SHP77 (cell line): Measurements from ENCODE around the gene SUCLG1.

Source experiments
- DNase-seq, 2 experiments: peaks; one replicate each; lab custom pipeline; 2025; lab: John Stamatoyannopoulos, UW

SUCLG1 gene

DNA sequence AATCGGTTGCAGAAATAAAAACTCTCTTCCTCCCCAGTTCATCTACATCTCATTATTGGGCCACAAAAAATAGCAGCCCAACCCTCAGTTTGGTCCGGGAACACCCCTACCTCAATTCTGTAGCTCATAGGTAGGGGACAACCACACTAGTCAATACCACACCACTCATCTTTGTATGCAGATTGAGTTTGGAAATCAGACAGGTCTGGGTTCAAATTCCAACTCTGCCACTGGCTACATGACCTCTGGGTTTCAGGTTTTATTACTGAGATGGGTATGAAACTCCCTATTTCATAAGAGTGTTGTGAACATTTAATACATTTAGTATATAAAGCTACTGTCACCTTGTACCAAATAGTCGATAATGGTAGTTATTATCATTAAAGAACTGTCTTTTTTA is 2.2 kb upstream of the SUCLG1 start:
- DNase-seq = no peak

DNA sequence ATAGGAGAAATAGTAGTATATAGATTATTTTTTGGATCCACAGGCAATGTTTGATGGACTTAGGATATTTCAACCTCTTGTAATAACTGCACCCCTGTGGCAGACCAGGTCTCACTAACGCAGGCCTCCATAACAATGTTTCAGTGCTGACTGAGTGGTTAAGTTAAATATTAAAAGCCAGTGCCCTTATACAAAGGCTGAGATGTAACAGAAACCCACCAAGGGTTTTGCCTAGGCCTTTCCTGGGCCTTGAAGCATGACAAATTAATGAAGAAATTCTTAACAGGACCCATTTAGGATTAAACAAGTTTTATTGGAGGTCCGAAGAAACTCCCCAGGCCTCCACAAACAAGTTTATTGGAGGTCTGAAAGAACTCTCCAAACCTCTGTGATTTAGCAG is 1.6 kb upstream of the SUCLG1 start:
- no peak for DNase-seq

DNA sequence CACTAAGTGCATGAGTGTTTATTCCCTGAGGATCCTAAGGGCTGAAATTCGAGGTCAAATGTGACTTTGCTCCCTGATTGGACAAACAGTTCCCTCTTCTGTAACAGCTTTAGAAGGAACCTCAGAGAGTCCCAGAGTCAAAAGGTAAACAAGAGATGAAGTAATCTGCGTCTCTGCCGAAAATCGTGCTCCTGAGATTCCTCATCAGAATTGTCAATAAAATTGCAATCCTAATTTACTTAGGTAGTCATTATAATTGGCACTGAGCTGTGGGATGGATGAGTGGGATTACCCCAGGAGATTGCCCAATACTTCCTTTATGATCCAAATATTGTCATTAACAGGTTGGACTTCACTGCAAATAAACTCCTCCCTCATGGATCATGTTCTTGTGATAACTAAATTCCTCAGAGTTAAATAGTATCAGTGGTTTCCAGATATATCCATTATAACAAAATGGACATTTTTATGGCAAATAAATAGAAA is 907 bp upstream of the SUCLG1 start:
- no peak for DNase-seq

DNA sequence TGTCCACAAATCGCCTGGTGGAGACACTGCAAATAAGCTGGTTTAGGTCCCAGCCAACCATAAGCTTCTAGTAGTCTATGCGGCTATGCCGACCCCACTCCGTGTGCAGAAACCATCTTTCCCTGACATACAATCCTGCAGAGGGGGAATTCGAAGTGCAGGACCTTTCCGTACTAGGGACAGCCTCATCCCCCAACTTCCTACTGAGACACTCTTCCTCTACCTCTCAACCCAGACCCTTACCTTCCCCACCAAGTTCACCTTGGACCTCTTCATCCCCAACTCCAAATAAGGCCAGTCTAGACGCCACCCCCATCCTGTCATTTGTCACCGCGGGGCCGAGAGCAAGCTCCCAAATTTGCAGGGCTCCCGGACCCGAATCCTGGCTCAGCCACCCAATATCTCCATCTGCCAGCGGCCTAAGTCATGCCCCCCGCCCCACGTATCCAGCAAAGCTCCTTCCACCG is 496 bp downstream of the SUCLG1 start:
- DNase-seq = no peak

DNA sequence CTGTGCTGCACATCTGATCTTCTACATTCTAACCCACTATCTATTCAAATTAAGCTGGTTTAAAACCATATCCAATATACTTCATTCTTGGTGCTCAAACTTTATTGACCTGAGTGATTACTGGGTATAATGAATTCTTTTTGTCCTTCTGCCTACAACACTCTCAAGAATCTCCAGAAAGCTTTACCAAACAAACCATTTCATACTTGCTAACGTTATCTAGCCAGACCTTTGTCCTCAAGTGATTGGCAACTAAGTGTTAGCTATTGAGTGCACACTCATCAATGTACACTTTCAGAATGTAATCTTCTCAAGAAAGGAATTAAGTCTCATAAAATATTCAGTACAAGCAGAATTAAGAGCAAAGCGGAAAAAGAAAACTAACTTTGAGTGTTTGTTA is 1.4 kb downstream of the SUCLG1 start:
- no peak for DNase-seq

DNA sequence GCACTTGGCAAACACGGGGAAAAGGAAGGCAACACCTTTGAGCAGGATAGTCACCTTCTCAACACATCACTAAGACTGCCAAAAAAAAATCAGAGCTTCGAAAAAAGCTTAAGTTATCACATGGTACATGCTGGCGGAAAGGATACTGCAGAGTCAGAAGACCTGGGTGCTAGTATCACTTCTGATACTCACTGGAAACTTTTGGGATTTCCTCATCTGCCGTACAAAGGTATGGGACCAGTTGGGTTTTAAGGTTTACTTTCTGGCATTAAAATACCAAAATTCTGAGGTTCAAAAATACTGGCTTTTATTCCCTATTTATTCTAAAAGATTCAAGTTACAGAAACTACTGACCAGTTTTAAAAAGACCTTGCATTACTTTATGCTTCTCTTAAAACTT is 2.9 kb downstream of the SUCLG1 start:
- no peak for DNase-seq

DNA sequence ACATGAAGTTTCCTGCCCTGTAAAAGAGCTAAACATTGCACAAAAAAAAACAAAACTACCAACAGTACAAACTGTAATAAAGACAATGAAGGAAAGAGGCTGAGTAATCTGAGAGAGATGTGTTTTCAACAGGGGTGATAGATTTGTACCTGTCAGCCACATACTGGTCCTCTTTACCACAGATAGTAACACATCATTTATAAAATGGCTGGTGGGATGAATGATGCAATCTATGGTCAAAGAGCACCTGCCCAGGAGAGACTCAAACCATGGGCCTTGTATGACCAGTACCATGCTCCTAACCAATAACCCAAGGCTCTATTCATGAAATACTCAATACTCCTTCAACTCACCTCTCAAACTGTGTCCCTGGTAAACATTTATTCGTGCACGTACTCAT is 4.5 kb downstream of the SUCLG1 start:
- no peak for DNase-seq

DNA sequence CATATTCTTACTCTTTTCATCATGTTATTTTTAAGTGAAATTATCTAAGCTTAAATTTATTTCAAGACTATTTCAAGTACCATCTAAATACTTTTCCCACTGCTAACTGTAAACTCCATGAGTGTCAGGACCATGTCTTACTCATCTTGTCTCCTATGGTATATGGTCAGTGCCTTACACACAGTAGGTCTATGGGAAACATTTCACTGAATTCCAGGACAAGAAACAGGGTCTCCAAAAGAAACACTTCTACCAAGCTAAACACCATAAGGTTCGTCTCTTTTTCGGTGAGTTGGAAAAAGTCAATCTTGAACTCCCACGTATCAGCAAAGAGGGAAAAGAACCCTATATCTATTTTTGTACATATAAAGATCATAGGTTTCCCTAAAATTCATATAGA is 6.5 kb downstream of the SUCLG1 start:
- DNase-seq = no peak

DNA sequence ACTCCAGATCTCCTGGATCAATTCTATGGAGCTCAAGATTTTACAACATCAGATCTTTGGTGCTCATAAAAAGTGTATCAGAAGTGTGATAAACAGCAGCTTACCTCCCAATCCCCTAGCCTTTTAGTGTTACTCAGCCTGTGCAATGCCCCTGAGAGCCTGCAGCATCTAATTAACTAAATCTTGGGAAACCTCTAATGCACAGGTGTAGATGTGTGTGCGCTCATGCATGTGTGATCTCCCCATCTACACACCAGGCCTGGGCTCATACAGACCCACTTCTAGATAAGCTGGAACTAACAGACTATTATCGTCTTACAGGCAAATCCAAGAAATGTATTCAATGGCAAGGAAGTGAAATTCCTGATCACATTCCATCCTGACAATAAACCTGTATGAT is 7.5 kb downstream of the SUCLG1 start:
- DNase-seq = no peak

DNA sequence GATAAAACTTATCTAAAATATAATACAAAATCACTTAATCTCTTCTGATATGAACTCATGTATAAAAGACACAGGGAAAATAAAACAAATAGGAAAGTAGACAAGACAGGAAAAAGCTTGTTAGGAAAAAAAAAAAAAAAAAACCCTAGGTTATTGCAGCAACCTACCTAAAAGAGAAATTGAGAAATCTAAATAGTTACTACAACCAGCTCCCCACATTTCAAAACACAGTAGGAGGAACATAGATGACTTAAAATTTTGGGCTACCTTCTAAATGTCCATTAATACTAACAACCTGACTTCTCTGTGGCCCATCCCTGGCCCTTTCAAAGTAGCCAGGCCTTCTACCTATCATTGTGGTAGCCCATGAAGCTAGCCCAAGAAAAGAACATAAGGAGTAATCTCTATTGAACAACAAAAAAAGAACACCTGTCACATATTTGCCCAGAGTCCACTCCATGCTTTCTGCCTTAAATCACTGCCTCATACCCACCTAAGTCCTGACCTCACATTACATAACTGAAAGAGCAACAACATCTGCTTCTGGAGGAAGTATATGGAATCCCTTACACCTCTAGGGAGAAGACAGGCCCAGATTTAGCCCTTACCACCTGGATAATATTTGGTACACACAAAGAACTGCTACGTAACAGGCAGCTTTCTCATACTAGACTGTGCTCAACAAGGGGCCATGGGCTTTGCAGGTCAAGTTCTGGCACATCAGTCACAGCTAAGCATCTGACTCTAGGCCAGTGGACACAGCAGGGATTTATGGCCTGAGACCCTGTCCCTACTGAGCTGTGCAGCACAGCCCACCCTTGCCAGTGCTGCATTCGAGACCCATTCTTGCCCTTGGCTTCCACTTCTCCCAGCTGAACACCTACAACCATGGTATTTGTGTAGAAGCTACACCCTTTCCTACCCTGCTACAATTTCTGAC is 8.5 kb downstream of the SUCLG1 start:
- no peak for DNase-seq

DNA sequence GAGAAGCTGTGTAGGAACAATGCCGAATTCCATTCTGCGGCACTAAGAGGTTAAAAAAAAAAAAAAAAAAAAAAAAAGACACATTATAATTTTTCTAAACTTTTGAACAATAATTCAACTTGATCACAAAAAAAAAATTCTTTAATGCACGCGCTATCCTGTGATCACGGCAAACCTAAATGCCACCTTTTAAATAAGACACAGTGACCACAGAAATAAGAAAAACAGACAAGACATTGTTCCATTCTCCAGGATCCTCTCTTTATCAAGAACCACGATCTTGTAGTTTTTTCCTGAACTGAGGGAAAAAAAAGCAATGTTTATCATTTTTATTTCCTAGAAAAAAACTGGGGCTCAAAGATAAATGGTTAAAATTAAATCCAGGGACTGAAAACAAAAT is 9.4 kb downstream of the SUCLG1 start:
- DNase-seq = no peak

DNA sequence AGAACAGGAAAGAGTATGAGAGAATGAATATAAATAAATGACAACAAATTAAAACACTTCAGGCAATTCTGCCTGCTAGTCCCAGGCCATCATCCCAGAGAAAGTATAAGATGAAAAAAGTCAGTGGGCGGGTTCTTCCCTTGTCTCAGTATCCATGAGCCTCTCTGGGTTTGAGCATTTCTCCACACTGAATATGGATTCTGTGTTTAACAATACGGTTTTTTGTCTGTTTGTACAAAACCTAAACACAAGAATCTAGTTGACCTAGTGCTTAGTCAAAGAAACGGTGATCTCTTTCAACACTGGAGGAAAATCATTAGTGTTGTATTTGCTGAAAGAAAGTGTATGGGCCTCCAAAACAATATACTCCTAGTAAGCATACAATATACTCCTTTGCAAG is 10.0 kb downstream of the SUCLG1 start:
- DNase-seq = no peak

DNA sequence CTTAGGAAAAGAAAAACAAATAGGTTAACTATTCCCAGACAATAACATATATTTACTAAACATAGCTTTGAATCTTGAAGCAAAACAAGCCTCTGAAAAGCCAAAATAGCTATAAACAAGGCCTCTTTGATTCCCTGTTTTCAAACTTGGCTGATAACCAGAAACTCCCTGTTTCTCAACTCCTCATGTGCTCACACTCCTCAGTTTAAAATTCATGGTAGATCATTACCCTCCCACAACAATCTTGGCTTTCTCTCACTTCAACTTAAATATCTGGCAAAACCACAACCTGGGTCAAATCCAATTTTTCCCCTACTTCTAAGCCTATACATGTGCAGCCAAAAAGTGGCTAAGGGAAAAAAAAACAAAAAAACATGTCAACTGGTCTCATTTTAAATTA is 15.6 kb downstream of the SUCLG1 start:
- no peak for DNase-seq

DNA sequence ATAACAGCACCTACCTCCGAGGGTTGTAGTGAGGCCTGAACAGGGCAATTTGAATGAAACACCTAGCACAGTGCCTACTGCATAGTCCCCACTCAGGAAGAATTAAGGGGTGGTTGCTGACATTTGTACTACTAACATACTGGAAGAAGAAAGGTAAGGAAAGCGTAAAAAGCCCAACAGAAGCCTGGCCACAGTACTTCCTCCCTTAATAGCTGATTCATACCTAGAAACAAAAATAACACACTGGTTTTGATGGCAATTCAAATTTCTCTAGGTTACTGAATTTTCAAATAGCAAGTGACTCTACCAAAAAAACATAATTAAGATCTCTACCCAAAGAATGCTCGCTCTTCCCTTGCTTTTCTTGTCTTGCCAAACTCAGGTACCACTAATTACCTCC is 16.2 kb downstream of the SUCLG1 start:
- no peak for DNase-seq

DNA sequence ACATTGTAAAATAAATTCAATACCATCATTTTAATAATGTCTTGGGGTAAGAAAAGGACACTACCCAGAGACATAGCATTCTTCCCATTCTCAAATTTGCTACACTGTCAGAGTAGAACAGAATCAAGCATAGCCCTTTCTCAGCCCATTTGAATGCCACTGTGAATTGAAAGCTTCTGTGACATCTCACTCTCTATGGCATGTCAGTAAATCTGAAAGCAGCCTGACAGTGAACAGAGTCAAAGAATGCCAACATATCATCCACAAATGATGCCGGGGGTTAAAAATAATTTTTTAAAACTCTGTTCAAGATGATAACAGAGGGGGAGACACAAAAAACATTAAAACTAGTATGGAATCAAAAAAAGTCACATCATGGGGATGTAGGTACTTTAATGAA is 17.6 kb downstream of the SUCLG1 start:
- DNase-seq = no peak

DNA sequence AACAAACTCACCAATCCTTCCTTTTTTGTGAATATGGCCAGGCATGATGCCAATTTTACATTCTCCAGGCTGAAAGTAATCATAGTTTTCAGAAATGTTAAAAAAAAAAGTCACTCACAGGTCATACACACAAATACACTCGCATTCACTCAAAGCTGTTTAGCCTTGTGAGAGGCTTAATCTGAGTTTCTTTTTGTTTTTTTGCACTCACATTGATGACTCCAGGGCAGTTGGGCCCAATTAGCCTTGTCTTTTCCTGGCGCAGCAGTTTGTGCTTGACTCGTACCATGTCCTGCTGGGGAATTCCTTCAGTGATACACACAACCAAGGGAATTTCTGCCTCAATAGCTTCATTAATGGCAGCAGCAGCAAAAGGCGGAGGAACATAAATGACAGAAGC is 18.0 kb downstream of the SUCLG1 start:
- DNase-seq = no peak

DNA sequence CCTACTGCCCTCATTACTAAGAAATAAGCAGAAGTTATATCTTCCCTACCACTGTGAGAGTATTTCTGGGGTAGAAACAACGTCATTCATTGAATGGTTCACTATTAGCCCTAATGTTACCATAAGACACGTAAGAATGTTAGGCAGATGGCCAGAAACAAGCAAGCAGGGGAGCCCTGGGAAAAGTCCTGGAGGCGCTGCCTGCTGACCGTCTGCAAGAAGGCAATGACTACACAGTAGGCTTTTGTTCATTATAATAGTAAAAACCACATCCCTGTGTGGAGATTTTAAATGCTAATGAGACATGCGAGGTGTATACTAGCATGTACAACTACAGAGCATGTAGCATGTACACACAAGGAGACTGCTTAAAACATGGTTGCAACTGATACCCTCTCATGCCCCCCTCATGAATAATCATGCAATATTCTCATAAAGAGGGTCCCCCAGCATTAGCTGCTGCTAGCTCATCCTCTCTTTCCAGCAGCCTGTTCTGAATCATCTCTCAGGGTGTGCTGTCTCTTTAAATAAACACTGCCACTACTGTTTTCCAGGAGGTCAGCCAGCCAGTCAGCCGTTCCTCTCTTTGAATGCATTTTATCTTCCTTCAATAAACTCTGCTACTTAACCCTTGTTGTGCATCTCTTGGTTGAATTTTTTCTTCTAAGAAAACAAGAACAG is 23.6 kb downstream of the SUCLG1 start:
- DNase-seq = no peak

DNA sequence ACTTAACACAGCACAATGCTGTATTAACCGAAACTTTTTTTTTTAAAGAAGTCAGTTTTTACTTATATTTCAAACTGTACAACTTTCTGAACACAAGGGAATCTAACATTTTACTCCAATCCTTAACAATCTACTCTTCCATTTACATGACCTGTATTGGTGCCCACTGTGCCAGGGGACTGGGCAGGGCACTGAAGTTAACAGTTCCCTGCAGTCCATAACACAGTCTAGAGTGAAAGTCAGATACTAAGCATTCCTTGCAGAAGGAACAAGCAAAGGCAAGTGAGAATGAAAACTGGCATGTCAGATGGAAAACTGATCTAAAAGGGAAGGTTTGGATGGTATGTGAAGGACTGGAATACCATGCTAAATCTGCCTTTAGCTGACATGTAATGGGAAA is 29.8 kb downstream of the SUCLG1 start:
- DNase-seq = no peak

DNA sequence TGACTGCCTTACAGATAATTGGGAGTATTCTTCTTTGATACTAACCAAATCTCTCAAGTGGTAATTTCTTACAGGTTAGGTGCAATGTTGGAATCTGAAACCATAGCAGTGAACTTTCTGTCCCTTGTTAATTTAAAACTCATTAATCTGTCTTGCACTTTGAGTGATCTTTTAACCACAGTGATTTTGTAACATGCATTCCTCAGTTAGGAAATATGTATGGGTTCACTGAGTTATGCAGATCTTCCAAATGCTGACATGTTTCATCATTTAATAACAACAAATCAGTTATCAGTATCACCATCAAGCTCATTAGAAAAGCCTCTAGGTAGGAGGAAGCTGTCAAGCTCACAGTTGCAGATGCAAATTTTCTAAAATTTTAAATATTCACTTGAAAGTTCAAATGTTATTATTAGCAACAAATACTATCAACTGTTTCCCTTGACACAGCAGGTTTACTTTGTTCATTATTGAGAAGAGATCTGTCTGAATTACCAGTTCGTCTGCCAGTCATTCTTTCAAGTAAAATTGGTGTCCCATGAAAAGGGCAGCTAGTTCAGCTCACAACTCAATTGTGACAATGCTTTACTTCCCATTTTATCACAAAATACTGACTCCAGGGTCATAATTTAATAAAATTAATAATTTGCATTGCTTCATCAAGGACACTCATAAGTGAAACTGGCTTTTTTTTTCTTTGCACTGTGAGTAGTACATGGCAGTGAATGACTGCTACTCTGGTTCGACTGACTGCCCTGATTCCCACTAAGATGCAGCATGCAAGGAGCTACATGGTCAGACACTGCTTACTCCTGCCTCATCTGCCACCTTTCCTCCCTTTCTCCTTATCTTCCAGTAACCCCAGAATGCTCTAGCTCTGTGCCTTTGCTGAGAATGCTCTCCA is 31.6 kb downstream of the SUCLG1 start:
- DNase-seq = no peak

DNA sequence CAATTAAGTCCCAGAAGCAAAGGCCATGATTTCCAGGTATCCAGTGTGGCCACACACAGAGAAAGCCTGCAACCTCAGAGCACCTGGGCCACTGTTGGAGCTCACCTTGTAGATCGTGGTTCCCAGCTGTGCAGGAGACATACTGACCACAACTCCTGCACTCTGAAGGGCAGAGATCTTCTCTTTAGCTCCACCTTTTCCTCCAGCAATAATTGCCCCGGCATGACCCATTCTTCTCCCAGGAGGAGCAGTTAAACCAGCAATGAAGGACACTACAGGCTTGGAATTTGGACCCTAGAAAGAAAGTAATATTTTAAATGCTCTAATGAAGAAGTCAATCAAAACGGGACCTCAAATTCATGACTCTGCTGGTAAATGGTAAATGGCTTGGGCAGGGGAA is 33.8 kb downstream of the SUCLG1 start:
- no peak for DNase-seq

DNA sequence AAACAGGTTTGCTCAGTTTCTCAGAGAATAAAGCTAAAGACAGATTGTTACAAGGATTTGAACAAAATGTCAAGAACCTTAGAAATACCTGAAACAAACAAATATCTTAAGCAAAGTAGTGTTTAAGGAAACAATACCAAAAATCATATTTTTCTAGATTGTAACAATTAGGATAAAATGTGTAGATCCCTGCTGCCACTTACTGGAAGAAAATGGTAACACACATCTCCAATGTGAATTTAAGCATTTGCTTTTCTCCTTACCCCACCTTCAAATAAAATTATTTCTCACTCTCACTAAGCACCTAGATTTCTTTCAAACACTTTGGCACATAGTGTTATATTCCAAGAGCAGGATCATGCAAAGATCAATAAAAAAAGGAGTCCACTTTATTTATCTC is 34.9 kb downstream of the SUCLG1 start:
- DNase-seq = no peak

DNA sequence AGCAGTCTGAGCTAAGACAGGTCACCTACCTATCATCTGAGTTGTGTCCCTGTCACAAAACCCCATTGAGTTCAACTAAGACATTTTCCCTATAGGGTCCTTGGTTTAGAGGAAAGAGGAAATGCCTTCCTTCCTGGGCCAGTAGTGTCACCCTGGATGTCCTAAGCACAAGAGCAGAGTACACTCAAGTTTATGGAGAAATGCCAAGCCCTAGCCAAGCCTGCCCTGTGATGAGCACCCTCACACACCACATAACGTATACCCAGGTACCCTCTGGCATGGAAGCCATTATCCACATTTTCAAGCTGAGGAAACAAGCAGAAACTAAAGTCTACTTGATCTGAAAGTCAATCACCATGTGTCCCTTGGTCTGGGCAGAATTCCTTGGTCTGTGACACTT is 37.3 kb downstream of the SUCLG1 start:
- DNase-seq = no peak
